GM19238 (cell line): ENCODE results near the gene PDE11A.

Source experiments
- DNase-seq: peaks from one replicate; pipeline ENCODE4 v3.0.0; 2011; ENCODE audit warnings: low spot score; ENCODE audit not compliant: insufficient read length

The PDE11A gene

DNA sequence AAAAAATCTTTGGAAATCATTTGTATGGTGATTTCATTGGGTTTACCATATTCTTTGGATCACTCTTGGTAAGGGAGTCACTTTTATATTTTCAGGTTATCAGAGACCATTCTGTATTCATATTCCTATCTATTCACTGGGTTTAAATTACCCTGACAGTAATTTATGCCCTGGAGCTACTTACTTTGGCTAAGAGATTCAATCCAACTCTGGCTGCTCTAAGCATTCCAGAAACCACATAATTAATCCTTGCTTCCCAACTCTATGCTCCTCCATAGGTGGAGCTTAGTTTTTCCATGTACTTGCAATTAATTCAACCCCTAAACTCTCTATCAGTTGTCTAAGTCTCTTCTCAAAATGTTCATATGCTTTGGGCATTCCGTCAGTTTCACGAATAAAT is 343.7 kb downstream of the PDE11A start:
- DNase-seq = no peak

DNA sequence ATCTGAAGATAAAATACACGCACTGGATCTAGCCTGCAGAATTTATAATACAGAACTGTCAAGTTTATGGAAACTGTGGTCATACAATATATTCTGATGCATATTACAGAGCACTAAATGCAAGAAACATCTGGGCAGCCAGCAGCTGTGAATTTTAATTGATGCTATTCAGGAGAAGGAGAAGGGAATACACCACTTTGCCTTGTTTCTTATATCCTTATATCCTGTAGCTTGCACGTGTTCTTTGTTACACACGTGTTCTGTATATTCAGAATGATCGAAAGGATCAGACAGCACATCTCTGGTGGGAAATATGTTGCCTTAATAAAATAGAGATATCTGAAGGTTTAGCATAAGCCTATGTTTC is 344.2 kb downstream of the PDE11A start:
- DNase-seq = no peak

DNA sequence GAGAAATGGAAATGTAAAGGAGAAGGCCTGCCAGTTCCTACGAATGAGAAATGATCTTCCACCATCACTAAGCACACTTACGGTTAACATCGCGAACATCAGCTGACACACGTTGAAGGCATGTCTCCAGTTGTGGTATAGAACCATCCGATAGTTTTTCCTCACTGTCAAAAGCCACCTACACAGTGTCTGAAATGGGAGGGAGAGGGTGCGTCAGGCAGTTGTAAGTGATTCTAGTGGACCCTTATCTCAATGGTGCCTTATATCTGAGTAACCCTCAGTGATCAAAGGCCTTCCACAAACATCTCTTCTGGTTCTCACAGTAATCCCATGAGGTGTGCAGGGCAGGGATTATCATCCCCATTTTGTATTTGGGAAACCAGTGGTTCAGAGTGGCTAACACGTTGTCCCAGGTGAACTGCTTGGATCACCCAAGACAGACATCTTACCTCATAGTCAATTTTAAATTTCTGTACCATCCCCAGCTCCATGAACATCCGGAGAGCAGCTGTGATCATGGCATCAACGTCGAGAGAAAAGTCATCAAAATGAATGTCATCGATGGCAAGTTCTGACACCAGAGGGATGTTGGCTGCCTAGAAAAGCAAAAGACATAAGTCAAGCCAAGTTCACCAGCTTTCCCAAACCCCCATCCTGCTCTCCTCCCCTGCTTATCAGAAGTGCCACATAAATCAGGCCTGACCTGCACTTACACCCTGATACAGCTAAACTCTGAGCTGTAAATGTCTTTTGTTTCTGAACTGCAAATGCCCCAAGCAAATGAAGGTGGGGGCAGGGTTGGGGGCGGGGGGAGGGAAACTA is 344.8 kb downstream of the PDE11A start:
- DNase-seq = no peak

DNA sequence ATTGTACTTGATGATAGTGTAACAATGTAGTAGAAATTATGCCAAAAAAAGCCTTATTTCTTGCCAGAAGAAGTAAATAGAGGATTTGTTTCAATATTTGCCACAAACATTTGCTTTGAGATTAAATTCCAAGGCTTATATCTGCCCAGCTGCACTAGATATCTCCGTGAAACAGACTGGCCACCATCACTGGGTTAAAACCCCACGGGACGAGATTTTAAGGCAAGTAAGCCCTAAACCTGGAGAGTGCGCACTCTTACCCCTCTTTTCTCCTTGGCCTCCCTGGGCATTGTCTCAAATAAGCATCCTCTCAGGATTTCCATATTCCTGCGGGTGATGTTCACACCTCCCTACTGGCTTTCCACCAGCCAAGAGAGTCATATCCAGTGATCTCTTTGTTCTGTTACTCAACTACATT is 345.6 kb downstream of the PDE11A start:
- no peak for DNase-seq

DNA sequence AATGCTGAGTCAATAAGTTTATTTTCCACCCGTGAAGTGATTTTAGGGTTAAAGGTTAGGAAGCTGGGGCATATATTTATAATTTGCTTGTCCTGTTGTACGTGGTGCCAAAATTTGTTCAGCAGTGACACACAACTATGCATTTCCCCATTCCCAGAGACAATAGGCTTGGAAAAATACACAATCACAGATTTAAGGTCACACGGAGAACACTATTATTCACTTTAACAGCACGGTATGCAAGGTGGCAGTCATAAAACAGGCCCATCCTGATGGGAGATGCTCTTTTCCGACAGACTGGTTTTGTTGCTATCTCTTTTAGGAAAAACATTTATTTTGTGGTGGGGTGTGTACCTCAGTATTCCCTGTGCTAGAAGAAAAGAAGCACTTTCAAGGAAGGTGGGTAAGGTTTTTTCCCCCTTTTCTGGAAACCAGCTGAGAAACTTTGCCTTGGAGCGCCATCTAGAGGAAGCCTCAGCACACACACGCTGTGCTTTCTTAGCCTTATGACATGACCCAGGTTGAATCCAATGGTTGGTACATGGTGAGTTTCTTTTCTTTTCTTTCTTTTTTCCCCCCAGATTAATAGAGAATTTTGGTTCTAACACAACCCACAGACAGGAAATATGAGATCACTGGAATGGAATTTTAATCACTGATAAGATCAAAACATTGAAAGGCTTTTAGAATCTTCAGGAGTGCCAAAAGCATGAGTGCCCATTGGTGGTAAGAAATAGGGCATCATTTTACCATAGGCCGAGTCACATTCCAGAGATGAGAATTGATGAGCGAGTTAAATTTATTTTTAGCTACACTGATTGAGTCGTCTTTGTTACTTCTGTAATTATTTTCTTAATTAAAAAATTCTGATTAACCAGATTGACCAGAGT is 347.9 kb downstream of the PDE11A start:
- DNase-seq = peak; percentile 15

DNA sequence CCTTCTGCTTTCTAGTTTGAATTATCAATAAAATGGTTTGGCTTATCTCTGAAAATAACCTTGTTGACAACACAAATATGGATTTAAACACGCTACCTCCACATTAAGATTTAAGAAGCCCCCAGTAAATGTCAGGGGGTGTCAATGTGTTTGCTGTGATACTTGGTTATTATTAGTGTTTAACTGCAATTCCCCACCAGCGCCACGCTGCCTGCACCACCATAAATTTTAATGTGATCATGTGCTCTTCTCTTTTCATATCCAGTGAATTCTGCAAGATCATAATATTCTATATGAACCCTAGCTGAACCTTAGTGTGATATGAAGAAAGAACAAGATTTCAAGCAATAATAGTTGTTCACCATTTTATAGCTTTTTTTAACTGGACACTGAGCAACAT is 349.3 kb downstream of the PDE11A start:
- DNase-seq = no peak

DNA sequence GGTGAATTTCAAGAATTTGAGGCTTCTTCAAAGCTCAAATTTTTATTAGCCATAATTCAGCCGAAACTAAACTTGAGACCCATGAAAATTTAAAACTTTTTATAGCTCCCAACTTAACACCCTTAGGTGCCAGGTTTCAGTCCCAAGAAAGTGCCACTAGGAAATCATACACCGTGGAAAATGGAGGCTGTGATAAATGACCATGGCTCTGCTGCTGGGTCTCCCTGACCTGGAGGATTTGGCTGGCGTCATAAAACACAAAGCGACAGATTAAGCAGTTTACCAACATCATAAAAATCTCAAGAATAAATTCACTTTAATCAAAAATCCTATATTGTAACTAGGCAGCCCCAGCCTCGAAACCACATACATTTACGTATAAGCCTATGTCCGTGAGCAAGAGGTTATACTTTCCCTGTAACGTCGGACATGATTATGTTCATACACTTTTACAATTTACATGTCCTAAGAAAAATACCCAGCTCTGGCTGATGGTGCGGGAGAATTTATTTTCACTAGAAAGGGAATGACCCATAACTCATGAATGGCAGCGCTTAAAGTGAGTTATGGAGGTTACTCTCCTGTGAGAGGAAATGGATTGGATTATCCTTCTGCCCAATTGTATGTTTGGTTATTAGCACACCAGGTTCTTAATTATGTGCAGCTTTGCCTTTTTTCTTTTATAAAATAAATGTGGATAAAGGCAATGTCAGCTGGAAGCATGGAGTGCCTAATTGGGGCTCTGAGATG is 350.6 kb downstream of the PDE11A start:
- DNase-seq = no peak

DNA sequence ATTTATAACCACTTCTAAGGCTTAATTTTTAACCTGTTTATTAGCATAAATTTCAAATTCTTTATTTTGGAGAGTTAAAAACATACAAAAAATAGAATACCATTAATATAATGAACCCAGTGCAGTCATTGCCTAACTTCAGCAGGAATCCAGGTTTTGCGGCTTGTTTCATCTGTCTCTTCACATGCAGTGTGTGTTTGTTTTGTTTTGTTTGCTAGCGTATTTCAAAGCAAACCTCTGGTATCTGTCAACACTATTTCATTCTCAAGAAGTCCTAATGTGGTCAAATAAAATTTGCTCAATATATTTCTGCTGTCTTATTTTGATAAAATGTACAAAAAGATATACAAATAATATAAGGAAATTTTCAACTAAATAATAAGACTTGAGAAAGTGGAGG is 351.5 kb downstream of the PDE11A start:
- DNase-seq = no peak

DNA sequence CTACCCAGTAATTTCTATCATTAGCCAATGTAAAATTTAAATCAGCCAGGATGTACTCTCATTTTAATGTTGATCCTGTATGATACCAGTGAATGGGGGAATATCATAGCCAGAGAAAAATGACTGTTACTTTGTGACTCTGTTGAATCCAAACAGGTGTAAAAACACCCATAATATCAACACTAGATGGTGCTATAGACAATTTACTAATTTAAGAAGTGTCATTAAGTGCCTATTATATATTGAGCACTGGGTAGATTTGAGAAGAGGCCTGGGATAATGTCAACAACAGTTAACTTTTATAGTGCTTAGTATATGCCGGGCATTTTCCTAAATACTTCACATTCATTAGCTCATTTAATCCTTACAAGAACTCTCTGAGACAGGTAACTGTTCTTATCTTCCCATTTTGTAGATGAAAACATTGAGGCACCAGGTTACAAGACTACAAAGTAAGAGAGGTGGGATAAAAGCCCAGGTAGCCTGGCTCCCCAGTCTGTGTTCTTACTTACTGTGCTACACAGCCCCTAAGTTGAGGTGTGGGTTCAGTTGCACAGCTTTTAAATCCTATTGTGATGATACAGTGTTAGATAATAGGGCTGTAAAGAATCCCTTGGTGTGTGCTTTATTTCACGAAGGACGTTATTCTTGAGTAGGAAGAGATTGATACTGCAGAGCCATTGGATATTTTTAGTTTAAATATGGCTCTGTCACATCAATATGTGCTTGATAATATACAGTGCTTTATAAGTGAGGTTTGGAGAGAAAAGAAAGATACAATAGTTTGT is 354.6 kb downstream of the PDE11A start:
- no peak for DNase-seq

DNA sequence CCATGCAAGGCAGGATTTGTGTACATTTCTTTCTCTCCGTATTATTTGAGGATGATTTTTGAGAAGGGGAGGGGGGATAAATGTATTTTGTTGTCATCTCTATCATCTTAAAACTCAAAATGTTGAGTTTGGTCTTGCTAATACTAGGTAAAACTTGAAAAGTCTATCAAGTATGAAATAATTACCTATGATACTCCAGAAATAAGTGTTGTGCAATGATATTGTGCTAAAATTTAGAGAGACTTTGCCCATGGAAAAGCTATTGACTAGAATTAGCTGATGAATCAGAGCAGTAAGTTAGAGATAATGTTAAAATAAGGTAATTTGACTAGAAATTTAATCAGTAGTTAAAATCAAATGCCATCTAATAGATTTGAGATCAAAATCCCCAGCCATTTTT is 356.1 kb downstream of the PDE11A start:
- no peak for DNase-seq

DNA sequence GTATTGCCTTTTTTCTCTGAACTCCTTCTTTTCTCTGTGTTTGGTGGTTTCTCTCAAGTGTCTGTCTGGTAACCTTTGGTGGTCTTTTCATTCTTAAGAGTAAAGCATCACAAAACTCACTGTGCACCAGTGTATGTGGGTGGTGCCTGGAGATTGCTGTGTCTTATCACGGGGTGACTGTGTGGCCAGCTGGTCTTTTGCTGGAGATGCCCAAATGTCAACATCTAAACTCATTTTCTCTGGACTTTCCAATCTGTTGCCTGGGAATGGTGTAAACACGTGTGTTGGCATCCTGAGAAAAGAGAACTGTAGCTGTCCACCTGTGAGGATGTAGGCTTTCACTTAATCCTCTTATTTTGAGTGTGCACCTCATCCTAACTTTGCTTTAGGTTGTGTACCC is 356.8 kb downstream of the PDE11A start:
- no peak for DNase-seq

DNA sequence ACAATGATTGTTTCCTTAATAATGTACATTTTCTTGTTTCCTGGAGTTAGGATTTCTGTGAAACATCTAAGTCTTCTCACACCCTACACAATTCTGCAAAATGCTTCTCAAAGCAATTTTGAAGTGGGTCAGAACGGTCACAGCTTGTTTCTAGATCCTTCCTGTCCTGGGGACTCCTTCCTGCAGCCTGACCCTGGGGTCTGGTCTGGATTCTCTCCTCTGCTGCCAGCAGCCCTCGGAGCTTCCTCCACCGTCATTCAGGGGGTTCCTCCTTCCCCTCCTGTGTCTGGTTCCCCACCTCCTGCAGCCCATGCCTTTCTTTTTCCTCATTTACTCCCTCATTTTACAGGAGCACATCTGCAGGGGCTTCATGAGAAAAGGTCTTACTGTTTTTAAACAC is 357.9 kb downstream of the PDE11A start:
- DNase-seq = no peak

DNA sequence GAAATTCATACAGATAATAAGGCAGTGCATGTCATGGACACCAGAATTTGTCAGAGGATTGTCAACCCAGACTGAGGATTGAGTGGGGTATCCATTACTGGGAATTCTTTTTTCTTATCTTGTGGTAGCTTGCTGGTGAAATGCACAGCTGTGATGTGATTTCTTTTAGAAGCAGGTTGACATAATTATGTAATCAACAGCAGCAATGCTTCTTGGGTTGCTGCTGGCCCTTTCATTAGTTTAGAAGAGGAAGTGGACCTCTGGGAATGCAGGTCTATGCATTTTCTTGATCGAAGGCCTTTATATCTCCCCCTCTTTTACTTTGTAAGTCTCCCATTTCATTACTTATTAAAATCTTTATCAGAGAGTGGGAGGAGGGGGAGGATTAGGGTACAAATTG is 360.1 kb downstream of the PDE11A start:
- no peak for DNase-seq

DNA sequence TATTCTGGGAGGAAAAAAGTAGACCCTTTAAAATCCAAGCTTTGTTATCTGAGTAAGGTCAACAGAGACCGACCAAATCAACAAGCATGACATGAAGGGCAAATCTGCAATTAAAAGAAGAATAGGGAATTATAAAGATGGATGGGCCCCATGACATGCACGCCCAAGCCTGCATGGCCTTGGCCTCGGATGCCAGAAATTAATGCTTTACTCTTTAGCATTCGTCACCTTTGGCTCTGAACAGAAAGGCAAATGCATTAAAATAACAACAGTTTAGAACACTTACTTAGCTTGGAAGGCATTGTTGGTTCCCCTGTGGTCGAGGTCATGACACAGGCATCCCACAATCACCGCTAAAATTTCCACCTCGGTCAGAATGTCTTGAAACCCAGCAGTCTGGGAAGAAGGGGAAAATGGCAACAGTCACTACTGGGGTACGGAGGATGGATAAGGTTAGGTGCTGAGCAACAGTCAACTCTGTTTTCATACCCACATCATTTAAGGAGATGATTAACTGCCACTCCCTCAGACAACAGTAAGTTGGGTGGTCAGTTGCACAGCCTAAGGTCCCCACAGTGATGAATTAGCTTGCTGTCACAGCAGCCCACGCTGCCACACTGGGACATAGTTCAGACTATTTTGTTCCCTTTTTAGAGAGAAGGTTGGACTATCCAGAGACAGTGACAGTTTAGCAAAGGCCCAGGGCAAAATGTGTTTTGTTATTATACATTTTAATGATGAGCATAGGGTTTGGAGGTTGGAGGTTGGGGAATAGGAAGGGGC is 360.9 kb downstream of the PDE11A start:
- DNase-seq = no peak

DNA sequence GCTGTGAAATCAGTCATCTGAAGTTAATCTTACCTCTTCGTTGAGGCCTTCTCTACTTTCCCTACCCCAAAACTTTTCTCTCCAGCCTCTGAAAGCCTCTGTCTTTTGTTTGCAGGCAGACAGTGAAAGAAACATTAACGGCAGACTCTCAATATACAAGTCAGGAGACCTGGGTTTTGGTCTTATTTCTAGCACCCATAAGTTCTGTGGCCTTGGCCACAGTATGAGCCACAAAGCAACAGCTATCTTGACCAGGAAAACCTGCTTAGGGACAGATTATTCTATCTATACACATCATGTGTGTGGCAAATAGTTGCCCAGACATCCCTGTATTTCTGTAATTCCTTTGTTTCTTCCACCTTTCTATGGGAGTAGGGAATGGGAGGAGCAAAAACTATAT is 361.7 kb downstream of the PDE11A start:
- no peak for DNase-seq

DNA sequence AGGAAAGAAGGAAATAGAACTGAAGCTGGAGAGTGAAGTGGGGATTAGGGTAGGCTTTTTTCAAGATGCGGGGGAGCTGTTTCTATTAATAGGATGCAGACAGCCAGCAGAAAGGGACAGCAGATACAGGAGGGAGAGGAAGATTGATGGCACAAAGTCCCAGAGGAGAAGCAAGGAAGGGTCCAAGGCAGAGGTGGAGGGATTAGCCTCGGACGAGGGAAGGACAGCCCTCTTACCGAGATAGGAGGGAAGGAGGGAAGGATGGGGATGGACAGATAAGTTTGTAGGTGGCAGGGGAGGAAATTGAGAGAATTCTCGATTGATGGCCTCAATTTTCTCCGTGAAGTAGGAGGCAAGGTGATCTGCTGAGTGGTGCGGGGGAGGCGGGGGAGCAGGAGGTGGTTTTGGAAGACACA is 362.6 kb downstream of the PDE11A start:
- DNase-seq = no peak

DNA sequence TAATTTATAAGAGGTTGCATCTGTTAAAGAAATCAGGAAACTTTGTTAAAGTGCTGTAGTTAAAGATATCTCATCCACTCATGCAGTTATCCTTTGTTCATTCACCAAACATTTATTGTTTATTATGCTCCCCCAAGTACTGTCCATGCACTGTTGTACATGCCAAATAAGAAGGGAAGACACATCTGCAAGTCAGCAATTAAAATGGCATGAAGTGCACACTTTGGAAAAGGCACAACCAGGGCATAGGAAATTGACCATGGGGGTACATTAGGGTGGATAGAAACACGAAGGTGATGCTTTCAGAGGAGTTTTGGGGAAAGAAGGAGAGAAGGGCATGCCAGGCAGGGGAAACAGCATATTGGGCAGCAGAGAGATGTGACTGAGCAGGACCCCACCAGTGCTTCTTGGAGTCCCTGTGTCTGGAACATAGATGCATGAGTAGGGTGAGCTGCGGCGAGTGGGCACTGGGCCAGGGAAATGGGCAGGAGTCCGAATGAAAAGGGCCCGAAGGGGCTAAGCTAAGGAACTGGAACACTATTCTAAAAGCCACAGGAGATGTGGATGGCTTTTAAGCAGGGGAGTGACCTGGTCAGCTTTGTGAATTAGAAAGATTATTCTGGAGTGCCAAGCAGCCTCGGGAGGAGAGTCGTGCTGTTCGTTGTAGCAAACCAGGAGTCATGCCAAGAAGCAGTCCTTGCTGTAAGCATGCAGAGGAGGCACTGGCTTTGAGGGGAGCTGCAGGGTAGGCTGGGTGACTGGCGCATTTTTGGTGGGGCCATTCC is 363.7 kb downstream of the PDE11A start:
- no peak for DNase-seq

DNA sequence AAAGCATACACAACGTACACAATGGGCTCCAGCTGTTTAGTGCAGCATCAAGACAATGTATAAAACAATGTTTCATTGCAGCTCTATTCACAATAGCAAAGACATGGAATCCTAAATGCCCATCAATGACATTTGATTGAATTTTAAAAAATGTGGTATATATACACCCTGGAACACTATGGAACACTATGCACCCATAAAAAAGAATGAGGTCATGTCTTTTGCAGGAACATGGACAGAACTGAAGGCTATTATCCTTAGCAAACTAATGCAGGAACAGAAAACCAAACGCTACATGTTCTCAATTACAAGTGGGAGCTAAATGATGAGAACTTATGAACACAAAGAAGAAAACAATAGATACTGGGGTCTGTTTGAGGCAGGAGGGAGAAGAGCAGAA is 364.5 kb downstream of the PDE11A start:
- DNase-seq = no peak

DNA sequence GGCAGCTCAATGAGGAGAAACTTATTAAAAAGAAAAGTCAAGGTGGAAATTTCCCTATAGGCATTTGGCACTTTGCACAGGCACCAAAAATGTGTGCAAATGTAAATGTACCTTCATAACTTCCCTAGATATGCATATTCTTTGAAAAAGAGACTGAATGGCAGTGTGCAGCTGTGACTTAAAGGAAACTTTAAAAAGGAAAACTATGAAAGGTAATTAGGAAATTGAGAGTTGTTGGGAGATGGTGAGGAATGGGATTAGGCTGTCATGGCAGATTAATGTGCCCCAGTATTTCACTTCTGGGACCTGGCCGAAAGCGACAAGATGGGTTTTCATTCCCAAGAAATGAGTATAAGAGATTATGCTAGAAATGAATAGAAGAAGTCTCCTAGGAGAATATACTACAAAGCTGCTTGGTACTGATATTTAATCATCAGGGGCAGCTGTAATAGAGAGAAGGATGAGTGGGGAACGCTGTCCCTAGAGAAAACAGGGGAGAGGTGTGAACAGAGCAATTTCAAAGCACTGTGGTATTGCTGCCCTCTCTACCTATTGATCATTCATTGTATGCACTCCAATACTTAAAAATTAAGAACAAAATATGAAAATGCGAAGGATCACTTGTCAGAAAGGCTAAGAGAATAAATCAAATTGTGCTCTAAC is 366.9 kb downstream of the PDE11A start:
- no peak for DNase-seq
